Left kidney (tissue), 8 donors: ENCODE measurements around the gene ALG8. TPM values are rescaled to one million over a fixed set of nuclear protein-coding genes. Genes with fewer than 3 reads are reported as not detected.
"Not testable (repeated sequence)": the region's sequence is repeated elsewhere in the genome, so short reads cannot be mapped to it uniquely, and the experiment has no call there.

Experiments
- DNase-seq: peaks from one replicate; pipeline ENCODE4 v3.0.0-alpha.2; 2013
- long read RNA-seq, 8 donors: transcript quantifications; one replicate each; lab custom pipeline, GENCODE V29; 2026
- polyA plus RNA-seq: library from polyadenylated mRNA; unstranded; fragments of 120-200 nt; gene quantifications from one replicate; pipeline ENCODE4 v1.2.1, GENCODE V29; 2013; ENCODE audit not compliant: insufficient read length

The ALG8 gene
- 67.8 TPM for polyA plus RNA-seq
- long read RNA-seq, donor 1, transcript ALG8-201 (13 exons, 1,675 nt): major isoform, 7 of 14 reads
- long read RNA-seq, donor 1, partial matches to known transcripts: 5 of 14 reads
- long read RNA-seq, donor 1, other reads (novel, unspliced or antisense): 0 of 14 reads
- long read RNA-seq, donor 2, transcript ALG8-201 (13 exons, 1,675 nt): major isoform, 11 of 15 reads
- long read RNA-seq, donor 2, partial matches to known transcripts: 0 of 15 reads
- long read RNA-seq, donor 2, other reads (novel, unspliced or antisense): 0 of 15 reads
- long read RNA-seq, donor 3, transcript ALG8-201 (13 exons, 1,675 nt): major isoform, 7 of 12 reads
- long read RNA-seq, donor 3, partial matches to known transcripts: 0 of 12 reads
- long read RNA-seq, donor 3, other reads (novel, unspliced or antisense): 0 of 12 reads
- long read RNA-seq, donor 4, partial matches to known transcripts: 0 of 1 reads
- long read RNA-seq, donor 4, other reads (novel, unspliced or antisense): 0 of 1 reads
- long read RNA-seq, donor 5, transcript ALG8-201 (13 exons, 1,675 nt): major isoform, 8 of 11 reads
- long read RNA-seq, donor 5, partial matches to known transcripts: 0 of 11 reads
- long read RNA-seq, donor 5, other reads (novel, unspliced or antisense): 0 of 11 reads
- long read RNA-seq, donor 6, transcript ALG8-201 (13 exons, 1,675 nt): major isoform, 12 of 17 reads
- long read RNA-seq, donor 6, partial matches to known transcripts: 5 of 17 reads
- long read RNA-seq, donor 6, other reads (novel, unspliced or antisense): 0 of 17 reads
- long read RNA-seq, donor 7, transcript ALG8-202 (14 exons, 1,677 nt): minor isoform, 5 of 21 reads
- long read RNA-seq, donor 7, transcript ALG8-201 (13 exons, 1,675 nt): major isoform, 8 of 21 reads
- long read RNA-seq, donor 7, partial matches to known transcripts: 7 of 21 reads
- long read RNA-seq, donor 7, other reads (novel, unspliced or antisense): 0 of 21 reads
- long read RNA-seq, donor 8, partial matches to known transcripts: 0 of 6 reads
- long read RNA-seq, donor 8, other reads (novel, unspliced or antisense): 0 of 6 reads

DNA sequence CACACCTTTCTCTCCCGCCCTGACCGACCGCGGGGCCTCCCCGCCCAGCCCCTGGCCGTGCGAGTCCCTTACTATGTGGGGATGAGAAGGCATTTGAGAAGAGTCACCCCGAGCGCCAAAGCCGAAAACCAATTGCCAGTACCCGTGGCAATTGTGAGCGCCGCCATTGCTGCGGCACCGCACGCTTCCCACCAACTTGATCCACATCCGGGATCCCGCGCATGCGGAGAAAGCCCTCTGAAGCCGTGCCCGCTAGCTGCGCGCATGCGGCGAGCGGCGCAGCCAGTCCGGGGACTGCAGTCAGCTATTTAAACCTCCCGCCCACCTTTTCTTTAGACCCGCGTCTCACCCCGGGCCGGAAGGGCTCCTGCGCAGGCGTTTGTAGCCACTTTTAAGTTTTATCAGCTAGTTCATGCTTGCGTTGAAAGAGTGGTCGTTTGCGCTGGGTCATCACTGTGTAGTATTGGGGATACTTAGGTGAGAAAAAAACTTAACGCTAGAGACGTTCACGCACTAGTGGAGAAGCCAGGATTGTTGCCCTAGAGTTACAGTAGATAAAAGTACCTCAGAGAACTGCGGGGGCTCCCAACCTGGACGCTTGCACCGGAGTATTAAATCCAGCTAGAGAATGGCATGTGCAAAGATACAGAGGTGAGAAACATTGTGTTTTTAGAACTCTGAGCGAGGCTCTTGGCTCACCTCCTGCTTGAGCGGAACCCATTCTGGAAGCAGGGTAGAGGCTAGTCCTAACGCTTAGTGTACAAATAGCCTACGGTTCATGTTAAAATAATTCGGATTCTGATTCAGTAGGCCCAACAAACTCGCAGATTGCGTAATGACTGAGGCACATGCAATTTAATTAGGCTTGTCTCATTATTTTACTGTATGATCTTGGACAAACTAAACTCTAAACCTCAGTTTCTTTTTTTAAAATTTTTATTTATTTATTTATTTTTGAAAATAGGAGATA is at the start of gene ALG8:
Gene ALG8 (minus strand): TSS at position 205 of the 970 bp plus-strand sequence. CDS start 38 bp downstream, at position 167.
- peak; percentile 94 for DNase-seq

DNA sequence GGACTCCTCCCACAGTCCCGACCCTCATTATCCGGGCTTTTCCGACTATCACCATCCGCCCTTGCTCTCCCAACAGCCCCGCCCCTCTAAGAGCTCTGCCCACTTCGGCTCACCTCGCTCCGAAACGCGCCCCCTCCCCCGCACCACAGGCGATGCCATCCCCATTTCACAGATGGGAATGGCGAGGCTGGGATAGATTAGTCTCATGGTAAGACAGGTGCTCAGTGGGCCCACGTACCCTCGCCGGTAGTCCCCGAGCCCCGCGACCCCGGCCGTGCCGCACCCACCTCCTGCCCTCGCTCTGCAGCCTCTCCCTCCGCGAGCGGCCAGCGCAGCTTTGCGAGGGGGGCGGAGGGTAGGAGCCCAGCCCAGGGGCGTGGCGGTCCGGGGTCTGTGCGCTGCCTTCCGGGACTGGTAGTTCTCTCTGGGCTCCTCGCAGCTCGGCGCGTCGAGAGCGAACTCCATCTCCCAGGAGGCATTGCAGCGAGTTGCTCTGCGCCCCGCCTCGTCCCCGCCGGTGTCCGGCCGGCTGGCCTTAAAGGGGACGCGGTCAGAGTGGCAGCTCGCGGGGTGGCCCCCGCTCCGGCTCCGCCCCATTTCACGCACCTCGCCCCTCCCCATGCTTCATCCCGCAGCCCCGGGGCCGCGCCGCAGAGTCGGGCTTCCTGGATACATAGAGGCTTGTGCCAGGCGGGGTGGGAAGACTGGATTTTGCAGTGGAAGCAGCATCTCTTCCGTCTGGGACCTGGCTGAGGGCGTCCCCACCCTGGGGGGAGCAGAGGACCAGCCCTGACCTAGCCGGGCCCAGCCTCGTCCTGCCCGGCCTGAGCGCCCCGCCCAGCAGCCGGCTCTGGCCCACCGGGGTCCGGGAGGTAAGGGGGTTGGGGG is 49.1 kb upstream of the ALG8 start, which contains the start of the genes KCTD21 and USP35:
Gene KCTD21 (minus strand): TSS at position 341 of the 888 bp plus-strand sequence. CDS start 14,072 bp downstream, outside the sequence.
Gene USP35 (plus strand): TSS at position 634 of the 888 bp plus-strand sequence. CDS start 7,327 bp downstream, outside the sequence.
- peak; percentile 95 for DNase-seq

DNA sequence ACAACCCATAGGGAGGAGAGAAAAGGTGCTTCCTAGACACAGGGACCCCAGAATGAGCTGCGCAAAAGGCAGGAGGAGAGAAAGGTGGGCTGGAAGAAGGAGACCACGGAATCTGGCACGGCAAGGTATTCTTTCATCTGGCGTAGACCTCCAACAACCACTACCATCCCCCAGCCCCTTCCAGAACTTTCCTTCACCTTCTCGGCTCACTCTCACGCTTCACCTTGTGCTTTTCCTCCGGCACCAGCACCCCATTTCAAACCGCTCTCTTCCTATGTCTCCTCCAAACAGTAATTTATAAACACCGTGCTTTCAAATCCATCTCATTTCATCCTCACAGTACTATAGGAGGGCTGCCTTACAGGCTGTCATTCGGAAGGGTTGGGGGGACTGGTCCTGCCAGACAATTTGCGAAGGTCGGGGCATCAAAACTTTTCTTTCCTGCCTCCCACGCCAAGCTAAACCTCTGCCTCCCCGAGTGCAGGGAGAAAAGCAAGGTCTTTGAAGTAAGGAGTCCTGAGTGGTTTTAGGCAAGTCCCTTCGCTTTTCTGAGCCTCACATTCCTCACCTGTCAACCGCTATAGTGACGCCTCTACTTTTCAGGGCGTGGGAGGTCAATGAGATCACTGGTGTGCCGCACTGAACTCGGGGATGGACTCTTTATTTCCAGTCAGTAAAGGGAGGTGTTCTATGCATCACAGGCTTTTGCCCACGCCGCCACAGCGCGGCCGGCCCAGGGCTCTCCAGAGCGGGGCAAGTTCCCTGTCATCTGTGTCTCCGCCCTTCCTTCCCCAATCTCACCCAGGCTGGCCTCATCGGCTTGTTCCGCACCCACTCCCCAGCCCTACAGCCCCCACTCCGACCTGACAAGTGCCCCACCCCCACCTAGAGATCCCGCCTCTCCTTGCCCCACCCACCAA is 48.2 kb upstream of the ALG8 start:
- DNase-seq: no peak

DNA sequence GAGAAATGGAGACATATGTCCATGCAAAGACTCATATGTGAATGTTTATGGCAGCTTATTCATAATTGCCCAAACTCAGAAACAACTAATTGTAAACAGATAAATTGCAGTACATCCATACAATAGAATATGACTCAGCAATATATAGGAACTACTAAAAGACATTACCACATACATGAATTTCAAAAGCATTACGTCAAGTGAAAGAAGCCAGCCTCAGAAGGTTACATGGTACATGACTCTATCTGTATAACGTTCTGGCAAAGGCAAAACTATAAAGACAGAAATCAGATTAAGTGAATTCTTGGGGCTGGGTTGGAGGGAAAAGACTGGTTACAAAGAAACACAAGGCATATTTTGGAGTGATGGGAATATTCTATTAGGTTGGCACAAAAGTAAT is 41.8 kb upstream of the ALG8 start:
- DNase-seq: no peak

DNA sequence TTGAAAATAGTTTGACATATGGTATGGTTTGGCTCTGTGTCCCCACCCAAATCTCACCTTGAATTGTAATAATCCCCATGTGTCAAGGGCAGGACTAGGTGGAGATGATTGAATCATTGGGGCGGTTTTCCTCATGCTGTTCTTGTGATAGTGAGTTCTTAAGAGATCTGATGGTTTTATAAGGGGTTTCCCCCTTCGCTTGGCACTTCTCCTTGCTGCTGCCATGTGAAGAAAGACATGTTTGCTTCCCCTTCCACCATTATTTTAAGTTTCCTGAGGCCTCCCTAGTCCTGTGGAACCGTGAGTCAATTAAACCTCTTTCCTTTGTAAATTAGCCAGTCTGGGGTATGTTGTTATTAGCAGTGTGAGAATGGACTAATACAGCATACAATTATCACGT is 41.3 kb upstream of the ALG8 start:
- no peak for DNase-seq

DNA sequence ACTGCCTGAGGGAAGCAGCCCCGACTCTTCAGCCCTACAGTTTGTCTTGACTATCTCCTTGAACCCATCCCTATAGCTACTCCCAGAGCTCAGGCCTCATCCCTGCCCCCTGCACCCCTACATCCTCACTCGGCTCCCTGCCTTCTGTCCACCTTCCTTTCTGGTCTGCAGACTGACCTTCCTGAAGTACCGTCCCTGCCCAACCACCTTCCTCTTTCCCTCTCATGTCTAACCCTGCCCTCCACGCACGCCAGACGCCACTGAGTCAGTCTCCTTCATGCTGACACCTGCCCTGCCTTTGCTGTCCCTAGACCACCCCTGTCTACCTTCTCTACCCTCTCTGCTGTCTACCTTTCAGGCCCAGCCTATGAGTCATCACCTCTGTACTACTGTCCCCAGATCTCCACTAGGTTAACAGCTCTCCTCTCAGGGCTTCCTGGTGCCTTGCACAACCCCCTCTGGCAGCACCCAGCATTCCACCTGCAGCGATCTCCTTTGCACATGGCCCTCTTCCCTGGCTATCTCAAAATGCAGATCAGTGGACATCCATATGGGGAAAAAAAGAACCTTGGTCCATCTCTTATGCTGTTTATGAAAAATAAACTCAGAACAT is 40.1 kb upstream of the ALG8 start:
- DNase-seq: no peak

DNA sequence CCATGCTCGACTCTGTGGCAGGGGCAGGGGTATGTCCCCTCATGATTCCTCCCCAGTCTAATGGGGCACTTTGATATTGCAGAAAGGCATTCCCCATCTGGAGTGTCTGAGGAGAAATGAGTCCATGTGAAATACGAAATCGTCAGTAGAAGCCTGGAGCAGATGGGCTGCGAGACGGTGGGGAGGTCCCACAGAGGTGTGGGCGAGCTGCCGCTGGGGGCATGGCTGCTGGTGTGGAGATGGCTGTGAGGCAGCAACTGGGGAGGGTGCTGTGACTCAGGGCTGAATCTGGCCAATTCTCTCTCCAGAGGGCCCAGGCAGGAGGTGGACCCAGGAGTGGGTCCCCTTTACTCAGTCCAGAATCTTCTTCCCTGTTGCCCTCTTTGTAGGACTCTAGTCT is 37.8 kb upstream of the ALG8 start:
- no peak for DNase-seq

DNA sequence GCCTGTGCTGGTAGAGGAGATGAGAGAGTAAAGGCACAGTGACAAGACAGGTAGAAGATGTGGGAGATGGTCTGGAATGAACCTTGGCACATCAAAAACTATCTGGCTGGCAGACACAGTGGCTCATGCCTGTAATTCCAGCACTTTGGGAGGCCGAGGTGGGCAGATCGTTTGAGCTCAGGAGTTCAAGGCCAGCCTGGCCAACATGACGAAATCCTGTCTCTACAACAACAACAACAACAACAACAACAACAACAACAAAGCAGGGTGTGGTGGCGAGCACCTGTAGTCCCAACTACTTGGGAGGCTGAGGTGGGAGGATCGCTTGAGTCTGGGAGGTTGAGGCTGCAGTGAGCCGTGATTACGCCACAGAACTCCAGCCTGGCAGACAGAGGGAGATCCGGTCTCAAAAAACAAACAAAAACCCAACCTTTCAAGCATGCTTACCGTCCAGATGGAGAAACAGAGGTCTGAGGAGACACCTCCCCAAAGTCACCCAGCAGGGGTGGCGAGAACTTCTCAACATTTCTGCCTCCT is 37.2 kb upstream of the ALG8 start:
- no peak for DNase-seq

DNA sequence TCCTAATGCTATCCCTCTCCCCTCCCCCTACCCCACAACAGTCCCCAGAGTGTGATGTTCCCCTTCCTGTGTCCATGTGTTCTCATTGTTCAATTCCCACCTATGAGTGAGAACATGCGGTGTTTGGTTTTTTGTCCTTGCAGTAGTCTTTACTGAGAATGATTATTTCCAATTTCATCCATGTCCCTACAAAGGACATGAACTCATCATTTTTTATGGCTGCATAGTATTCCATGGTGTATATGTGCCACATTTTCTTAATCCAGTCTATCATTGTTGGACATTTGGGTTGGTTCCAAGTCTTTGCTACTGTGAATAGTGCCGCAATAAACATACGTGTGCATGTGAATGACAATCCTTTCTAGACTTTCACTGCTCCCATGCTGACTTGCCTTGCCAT is 36.4 kb upstream of the ALG8 start:
- DNase-seq: not testable (repeated sequence)

DNA sequence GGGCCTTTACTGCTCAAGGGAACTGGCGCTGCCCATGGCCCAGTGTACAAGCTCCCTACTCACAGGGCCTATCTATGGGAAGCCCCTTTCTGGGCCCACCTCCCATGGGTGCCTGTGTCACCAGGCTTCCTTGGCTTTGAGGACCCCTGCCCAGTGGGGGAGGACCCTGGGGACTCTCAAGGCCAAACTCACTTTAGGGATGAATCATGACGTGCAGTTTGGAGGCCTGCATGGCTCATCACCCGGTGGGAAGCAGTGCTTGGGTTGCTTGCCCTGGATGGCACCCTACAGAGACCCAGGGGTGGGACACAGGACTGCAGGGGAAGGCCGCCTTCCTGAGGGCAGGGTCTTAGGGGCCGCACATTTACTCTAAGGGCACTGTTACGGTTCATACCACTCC is 32.5 kb upstream of the ALG8 start:
- DNase-seq: no peak

DNA sequence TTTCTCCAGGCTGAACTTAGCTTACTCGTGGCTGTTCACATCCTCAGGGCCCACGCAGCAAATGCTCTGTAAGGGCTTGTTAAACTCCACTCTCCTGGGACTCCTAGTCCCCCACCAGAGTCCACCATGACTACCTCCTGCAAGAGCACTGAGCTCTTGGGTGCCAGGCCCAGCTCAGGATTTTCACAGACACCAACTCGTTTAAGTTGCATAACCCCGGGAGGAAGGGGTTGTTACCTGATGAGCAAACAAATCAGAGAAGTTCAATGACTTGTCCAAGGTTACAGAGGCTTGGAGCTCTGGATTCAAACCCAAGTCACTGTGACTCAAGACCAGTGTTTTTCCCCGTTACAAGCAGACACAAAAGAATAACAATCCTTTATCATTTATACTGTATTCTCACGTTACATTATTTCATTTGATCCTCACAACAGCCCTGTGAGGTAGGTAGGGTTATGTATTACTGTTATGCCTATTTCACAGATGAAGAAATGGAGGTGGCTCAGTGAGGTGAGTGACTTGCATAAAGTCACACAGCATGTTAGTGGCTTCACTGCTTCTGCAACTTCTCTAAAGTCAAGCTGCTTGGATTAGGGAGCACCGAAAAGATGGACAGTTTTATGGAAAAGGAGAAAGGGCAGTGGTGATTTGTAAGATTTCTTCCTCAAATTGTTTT is 31.6 kb upstream of the ALG8 start:
- DNase-seq: no peak

DNA sequence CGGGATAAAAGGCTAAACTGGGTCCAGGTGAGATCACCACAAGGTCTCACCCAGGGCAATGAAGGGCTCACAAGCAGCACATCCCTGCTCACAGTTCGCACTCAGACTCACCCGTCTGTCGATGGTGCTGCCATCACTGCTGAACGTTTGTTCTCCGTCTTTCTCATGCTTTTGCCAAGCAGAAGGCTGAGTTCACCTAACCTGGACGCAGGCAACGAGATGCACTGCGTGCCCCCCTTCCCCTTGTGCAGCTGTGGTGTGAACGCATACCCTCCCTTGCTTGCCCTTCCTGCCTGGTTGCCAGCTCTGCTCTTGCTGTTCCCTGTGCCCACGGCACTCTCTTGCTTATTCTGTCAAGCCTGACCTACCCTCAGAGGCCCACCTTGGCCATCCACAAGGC is 31.0 kb upstream of the ALG8 start:
- no peak for DNase-seq

DNA sequence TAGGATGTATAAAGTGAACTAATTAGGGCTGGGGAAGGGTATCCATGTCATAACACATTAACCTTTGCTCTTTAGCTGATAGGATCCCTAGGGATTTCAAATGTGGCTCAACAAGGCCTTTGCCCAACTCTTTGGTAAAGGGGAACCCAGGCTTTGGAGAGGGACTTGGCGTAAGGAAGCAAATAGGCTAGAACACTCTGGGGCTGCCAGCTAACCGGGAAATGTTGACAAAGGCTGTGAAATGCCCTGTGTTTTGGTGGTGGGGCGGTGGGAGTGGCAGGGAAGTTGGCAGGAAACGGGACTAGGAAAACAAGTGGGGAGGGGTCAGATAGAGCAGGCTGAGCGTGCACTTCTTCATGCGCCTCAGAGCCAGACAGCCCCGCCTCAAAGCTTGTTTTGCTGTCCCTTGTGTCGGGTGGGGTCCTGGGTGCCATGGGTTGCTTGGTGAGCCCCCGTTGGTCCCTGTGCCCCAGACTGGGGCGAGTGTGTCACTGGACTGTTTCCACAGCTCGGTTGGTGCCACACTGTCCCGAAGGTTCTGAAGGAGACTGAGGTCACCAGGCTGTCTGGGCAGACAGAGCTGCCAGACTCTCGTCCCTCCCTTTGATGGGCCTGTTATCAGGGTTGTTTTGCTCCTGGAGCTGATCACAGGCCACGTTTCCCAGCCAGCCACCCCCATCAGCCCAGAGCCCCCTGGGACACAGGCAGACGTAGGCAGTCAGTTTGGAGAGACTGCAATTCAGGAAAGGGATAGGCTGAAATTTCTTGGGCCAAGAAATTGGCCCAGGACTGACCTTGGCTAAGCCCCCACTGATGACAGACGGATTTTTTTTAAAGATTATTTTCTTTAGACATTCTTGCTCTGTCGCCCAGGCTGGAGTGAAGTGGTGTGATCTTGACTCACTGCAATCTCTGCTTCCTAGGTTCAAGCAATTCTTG is 29.4 kb upstream of the ALG8 start:
- DNase-seq: no peak

DNA sequence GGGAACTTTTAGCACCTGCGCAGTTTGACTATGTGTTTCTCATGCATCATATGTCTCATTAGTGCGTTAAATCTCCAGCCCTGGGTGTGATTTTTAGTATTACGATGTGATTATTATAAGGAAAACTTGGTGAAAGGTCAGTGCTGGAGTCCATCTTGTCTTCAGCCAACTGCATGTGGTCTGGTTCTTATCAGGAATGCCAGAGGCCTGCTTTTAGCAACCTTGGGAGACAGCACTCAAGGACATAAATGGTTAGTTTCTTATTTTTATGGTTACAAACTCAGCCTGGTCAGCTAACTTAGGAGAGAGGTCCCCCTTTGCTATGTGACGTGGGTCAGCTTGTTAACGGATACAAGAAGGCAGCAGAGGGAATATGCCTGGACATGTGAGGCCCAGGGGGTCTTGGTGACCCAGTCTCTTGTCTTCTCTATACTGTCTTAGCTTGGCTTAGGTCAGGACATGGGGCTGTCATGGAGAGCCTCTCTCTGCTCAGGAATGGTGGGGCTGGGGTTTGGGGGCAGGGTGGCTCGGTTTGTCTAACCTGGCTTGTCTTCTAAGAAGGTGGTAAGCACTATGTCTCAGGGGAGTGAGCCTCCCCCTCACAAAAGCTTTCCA is 27.5 kb upstream of the ALG8 start:
- DNase-seq: no peak

DNA sequence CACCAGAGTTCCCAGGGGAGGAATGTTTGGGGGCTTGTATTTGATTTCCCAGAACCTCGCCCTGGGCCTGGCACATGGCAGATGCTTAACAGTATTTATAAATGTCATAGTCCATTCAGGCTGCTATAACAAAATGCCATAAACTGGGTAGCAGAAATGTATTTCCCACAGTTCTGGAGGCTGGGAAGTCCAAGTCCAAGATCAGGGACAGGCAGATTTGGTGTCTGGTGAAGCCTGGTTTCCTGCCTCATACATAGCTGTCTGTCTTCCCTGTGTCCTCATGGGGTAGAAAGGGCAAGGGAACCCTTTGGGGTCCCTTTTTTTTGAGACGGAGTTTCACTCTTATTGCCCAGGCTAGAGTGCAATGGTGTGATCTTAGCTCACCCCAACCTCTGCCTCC is 25.0 kb upstream of the ALG8 start:
- DNase-seq: no peak

DNA sequence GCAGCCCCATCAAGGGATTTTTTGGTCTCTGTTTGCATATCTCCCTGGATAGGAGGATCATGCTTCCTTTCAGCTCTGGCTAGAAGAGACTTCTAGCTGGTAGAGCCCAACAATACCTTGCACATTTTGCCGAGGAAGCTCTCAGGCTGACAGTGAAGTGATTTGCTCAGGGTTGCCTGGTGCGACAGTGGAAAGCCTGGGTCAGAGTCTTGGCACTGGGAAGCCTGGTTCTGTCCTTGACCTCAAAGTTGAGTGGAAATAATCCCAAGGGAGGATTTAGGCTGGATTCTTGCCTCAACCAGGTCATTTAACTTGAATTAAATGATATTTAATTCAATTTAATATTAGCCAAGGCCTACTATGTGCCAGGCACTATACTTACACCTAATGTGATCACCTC is 24.4 kb upstream of the ALG8 start:
- DNase-seq: no peak
